Measurements from ENCODE around the gene NR6A1.

GRCh38 chr9:124501771-124502320 is 269.3 kb downstream of the NR6A1 start:
- no peak for TF ChIP-seq CTCF (conservative IDR thresholded peaks at IDR 0.05; ENCODE audit: low read length)
- no peak for TF ChIP-seq EZH2phosphoT487 (IDR thresholded peaks at IDR 0.05; ENCODE audit: borderline replicate concordance)

All from Loucy (cell line).